HL-60 (cell line): ENCODE results near the gene PTCHD1.

Experiments used
- DNase-seq, 2 experiments: peaks; one replicate each; pipeline ENCODE4 v3.0.0-alpha.2; 2010 to 2020; ENCODE audit warnings: low read depth in 1 of 2, low spot score in 1 of 2
- H3K27ac ChIP-seq: fragments of 250-450 bp; sonication (Bioruptor Pico); replicated peaks from 2 replicates; pipeline ENCODE4 v1.5.1; 2020; ENCODE audit warnings: mild to moderate bottlenecking, moderate library complexity
- H3K27me3 ChIP-seq: fragments of 250-450 bp; sonication (Bioruptor Pico); 2 replicates; pipeline ENCODE4 v1.5.1; 2021; ENCODE audit warnings: mild to moderate bottlenecking, moderate library complexity; ENCODE audit not compliant: insufficient read depth, poor library complexity, severe bottlenecking
- H3K4me3 ChIP-seq: replicated peaks from 2 replicates; pipeline ENCODE4 v1.5.1; 2011; ENCODE audit warnings: mild to moderate bottlenecking, control low read depth, low read length; ENCODE audit not compliant: insufficient read depth
- GABPA ChIP-seq: IDR thresholded peaks from 2 replicates; pipeline ENCODE4 v1.6.1; 2012; ENCODE audit warnings: low read depth
- POLR2AphosphoS5 ChIP-seq: IDR thresholded peaks from 2 replicates; pipeline ENCODE4 v1.6.1; 2012; ENCODE audit warnings: low read depth
- REST ChIP-seq: IDR thresholded peaks from 2 replicates; pipeline ENCODE4 v1.6.1; 2012; ENCODE audit warnings: low read depth; ENCODE audit not compliant: insufficient replicate concordance
- SPI1 ChIP-seq: IDR thresholded peaks from 2 replicates; pipeline ENCODE4 v1.6.1; 2012; ENCODE audit warnings: low read depth, mild to moderate bottlenecking, borderline replicate concordance
- TF ChIP-seq, protein P1 (sequence below): IDR thresholded peaks from one replicate; pipeline ENCODE4 v1.5.1; 2011; ENCODE audit warnings: low read length, control low read depth, inconsistent platforms; ENCODE audit not compliant: insufficient read depth

The PTCHD1 gene

DNA sequence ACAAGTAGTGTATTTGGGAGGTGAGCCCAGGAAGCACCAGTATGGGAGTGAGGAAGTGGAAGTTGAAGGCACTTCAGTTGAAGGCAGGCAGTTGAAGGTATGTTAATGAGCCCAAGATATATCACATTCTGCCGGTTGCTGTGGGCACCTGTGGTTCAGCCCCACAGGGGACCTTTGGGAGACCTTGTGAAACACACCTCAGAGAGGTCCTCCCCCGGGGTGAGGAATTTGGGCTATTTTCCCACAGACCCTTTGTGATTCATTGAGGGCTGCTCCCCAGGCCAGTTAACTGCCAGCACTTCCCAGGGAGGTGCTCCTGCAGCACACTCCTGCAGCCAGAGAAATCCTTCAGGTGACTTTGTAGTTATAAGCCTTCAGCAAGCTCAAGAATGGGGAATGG lies 45.9 kb downstream of the PTCHD1 start:
- Histone ChIP-seq H3K27me3 (peaks cover 8% of the 10 kb centered on the region), H3K4me3 (no peak overlapping the region), H3K27ac (no peak overlapping the region)
- no peak for DNase-seq
- no peak for TF ChIP-seq SPI1
- no peak for TF ChIP-seq GABPA
- TF ChIP-seq, protein P1, sequence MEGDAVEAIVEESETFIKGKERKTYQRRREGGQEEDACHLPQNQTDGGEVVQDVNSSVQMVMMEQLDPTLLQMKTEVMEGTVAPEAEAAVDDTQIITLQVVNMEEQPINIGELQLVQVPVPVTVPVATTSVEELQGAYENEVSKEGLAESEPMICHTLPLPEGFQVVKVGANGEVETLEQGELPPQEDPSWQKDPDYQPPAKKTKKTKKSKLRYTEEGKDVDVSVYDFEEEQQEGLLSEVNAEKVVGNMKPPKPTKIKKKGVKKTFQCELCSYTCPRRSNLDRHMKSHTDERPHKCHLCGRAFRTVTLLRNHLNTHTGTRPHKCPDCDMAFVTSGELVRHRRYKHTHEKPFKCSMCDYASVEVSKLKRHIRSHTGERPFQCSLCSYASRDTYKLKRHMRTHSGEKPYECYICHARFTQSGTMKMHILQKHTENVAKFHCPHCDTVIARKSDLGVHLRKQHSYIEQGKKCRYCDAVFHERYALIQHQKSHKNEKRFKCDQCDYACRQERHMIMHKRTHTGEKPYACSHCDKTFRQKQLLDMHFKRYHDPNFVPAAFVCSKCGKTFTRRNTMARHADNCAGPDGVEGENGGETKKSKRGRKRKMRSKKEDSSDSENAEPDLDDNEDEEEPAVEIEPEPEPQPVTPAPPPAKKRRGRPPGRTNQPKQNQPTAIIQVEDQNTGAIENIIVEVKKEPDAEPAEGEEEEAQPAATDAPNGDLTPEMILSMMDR = no peak
- TF ChIP-seq POLR2AphosphoS5 = no peak
- no peak for TF ChIP-seq REST

DNA sequence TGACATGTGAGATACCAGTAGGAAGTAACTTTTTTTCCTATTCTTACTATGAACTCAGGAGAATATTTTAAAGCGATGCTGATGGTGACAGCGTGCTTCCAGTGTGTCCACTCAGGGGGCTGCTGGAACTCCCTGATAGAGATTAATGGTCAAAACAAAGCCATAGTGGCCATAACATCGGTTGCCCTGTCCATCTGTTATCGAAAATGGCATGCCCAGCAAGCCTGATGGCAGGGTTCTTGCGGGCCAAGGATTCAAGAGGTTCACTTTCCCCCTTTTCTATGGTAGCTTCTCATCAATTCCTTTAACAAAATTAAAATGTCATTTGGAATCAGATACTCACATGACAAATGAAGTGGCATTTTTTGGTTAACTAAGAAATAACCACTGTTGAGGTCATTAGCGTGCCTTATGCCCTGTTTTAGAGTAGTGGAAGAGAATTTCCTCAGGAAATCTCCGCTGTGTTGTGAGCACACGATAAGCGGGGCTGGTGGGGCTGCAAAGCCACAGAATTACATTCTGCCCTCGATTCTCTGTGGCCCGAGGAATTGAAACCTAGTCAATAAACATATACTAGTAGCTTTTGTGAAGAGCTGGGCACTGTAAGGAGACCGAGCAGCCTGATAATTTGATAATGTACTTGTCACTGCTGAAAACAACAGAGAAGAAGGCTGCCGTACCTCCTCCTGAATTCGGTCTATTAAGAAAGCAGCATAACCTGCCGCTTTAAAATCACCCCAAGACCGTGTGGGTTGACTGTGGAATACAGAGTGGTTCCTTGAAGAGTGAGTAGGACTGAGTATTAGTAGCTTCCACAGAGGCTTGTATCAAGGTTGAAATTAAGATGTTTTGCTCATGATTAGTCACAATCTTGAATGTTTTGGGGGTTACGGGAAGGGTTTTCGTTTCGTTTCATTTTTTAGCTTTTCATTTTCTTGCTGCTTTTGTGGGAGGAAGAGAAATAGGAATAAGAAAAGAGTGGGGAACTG lies 46.7 kb downstream of the PTCHD1 start:
- no peak overlapping the region for H3K4me3 ChIP-seq
- TF ChIP-seq SPI1 (no peak), REST (no peak), GABPA (no peak), POLR2AphosphoS5 (no peak)
- TF ChIP-seq, protein P1 = no peak
- H3K27ac ChIP-seq = no peak overlapping the region
- no peak for DNase-seq
- H3K27me3 ChIP-seq = peaks cover 8% of the 10 kb centered on the region

DNA sequence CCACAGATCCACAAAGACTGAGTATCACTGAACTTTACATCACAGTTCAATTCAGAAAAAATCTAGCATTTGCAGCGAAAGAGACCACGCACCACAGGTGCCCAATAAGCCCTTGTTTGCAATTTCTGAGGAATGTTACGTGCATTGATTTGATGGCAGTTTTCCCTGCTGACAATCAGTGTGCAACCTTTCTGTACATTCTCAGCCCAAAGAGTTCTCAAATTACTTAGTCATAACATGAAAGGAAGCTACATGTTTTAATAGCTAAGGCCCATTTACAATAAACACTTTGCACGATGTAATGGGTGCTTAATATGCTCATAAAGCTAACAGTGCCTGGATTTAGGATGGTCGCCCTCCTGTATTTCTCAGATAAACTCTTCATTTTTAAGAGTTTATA lies 47.9 kb downstream of the PTCHD1 start:
- Histone ChIP-seq H3K27ac (no peak overlapping the region), H3K4me3 (no peak overlapping the region), H3K27me3 (peaks cover 8% of the 10 kb centered on the region)
- no peak for DNase-seq
- TF ChIP-seq SPI1 = no peak
- no peak for TF ChIP-seq GABPA
- no peak for TF ChIP-seq REST
- TF ChIP-seq POLR2AphosphoS5 = no peak
